ENCODE results near the gene LRRC56. TPM values are rescaled to one million over a fixed set of nuclear protein-coding genes. Genes with fewer than 3 reads are reported as not detected.
A peak's percentile ranks its signal among the peaks of the same experiment; 100 is the strongest.

Gene LRRC56
- total and polyA plus RNA-seq, 2 experiments from 2014 or later: 0.86 to 1.3 TPM

DNA sequence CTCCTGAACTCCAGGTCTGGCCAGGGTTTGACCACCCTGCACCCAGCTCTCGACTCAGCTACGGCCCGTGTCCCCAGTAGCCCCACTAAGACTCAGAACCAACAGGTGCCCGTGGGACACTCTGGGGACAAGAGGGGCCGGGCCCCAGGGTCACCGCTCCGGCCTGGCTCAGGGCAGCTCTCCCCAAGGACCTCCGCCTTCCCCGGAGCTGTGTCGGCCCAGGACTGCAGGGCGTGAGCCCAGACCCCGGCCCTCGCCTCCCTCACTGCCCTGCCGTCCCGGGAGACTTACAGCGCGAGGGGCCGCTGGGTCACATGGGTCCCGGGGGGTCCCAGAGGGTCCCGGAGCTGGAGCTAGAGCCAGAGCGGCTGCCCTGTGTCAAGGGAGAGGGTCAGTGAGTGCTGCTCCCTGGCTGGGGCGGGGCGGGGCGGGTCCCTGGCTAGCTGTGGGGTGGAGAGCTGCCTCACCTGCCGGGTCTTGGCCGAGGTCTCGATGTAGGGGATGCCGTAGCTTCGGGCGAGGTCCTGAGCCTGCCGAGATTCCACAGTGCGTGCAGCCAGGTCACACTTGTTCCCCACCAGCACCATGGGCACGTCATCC is 4.2 kb upstream of the LRRC56 start:
- H3K4me2 ChIP-seq (ENCODE audit: unreplicated experiment): no peak overlapping the region
- WGBS, 2 experiments (ENCODE audit: low coverage in 1 of 2, low lambda C conversion rate in 2 of 2, missing lambda C conversion rate in 2 of 2): 94 to 95% methylated on average over 26 to 33 of the region's 33 CpGs
- no peak overlapping the region for H3K27ac ChIP-seq
- H3K9ac ChIP-seq: no peak overlapping the region
- no peak for DNase-seq
- in situ Hi-C loops (cut with MboI): no loop called here
- H3K9me3 ChIP-seq (ENCODE audit: low read depth): no peaks in the 10 kb centered on the region
- no peaks in the 10 kb centered on the region for H3K4me1 ChIP-seq (ENCODE audit: insufficient read depth)
- H4K20me1 ChIP-seq (ENCODE audit: insufficient read depth): no peaks in the 10 kb centered on the region
- H3K36me3 ChIP-seq (ENCODE audit: low read depth): no peaks in the 10 kb centered on the region
- H3K4me3 ChIP-seq: no peak overlapping the region
- H3F3A ChIP-seq (ENCODE audit: insufficient read depth): 0 out of 2 replicates have a peak, but pooled peaks cover 4% of the 10 kb centered on the region
- TF ChIP-seq EZH2 (IDR thresholded peaks at IDR 0.05; ENCODE audit: insufficient read depth, poor library complexity, severe bottlenecking) (no peak), EZH2phosphoT487 (IDR thresholded peaks at IDR 0.05; ENCODE audit: insufficient read depth, low read depth) (no peak)
- H3K79me2 ChIP-seq (ENCODE audit: insufficient read depth): peaks cover 17% of the 10 kb centered on the region
- no peaks in the 10 kb centered on the region for H3K27me3 ChIP-seq (replicated peaks; ENCODE audit: insufficient read depth)
- no peaks in the 10 kb centered on the region for H3K9me2 ChIP-seq (ENCODE audit: insufficient read depth)
- H2AFZ ChIP-seq: no peak overlapping the region

- 90 to 91% methylated on average over 35 to 37 of the region's 37 CpGs for WGBS, 2 experiments (ENCODE audit: low coverage in 1 of 2, low lambda C conversion rate in 2 of 2, missing lambda C conversion rate in 2 of 2)
- peak overlapping the region; percentile 99 for H3K4me3 ChIP-seq
- no peaks in the 10 kb centered on the region for H3K4me1 ChIP-seq (ENCODE audit: insufficient read depth)
- TF ChIP-seq EZH2 (IDR thresholded peaks at IDR 0.05; ENCODE audit: insufficient read depth, poor library complexity, severe bottlenecking) (no peak), EZH2phosphoT487 (IDR thresholded peaks at IDR 0.05; ENCODE audit: insufficient read depth, low read depth) (no peak)
- no peak for DNase-seq
- peak overlapping the region; percentile 87 for H3K9ac ChIP-seq
- in situ Hi-C loops (cut with MboI): no loop called here
- no peak overlapping the region for H3K27ac ChIP-seq
- H3K79me2 ChIP-seq (ENCODE audit: insufficient read depth): peaks cover 17% of the 10 kb centered on the region
- 0 out of 2 replicates have a peak, but pooled peaks cover 5% of the 10 kb centered on the region for H3F3A ChIP-seq (ENCODE audit: insufficient read depth)
- no peaks in the 10 kb centered on the region for H3K9me2 ChIP-seq (ENCODE audit: insufficient read depth)
- H3K9me3 ChIP-seq (ENCODE audit: low read depth): no peaks in the 10 kb centered on the region
- no peaks in the 10 kb centered on the region for H4K20me1 ChIP-seq (ENCODE audit: insufficient read depth)
- no peak overlapping the region for H2AFZ ChIP-seq
- H3K36me3 ChIP-seq (ENCODE audit: low read depth): no peaks in the 10 kb centered on the region
- no peaks in the 10 kb centered on the region for H3K27me3 ChIP-seq (replicated peaks; ENCODE audit: insufficient read depth)
- H3K4me2 ChIP-seq (ENCODE audit: unreplicated experiment): peak overlapping the region; percentile 96
These were observed 3.5 kb upstream of the LRRC56 start for GRCh38 chr11:533586-534395.

GRCh38 chr11:534396-535209 is 2.7 kb upstream of the LRRC56 start:
- H3K9ac ChIP-seq: peak overlapping the region; percentile 87
- H3F3A ChIP-seq (ENCODE audit: insufficient read depth): 0 out of 2 replicates have a peak, but pooled peaks cover 5% of the 10 kb centered on the region
- no peaks in the 10 kb centered on the region for H3K36me3 ChIP-seq (ENCODE audit: low read depth)
- in situ Hi-C loops (cut with MboI): no loop called here
- H3K4me2 ChIP-seq (ENCODE audit: unreplicated experiment): peak overlapping the region; percentile 96
- H3K79me2 ChIP-seq (ENCODE audit: insufficient read depth): peaks cover 17% of the 10 kb centered on the region
- peak overlapping the region; percentile 99 for H3K4me3 ChIP-seq
- H3K27me3 ChIP-seq (replicated peaks; ENCODE audit: insufficient read depth): no peaks in the 10 kb centered on the region
- WGBS, 2 experiments (ENCODE audit: low coverage in 1 of 2, low lambda C conversion rate in 2 of 2, missing lambda C conversion rate in 2 of 2): 4 to 8% methylated on average over 48 to 66 of the region's 66 CpGs
- DNase-seq: peak; percentile 66
- peak overlapping the region; percentile 65; the same call in 1 of the 2 replicates for H2AFZ ChIP-seq
- H3K27ac ChIP-seq: peak overlapping the region; percentile 12; the same call in 1 of the 2 replicates
- TF ChIP-seq EZH2phosphoT487 (IDR thresholded peaks at IDR 0.05; ENCODE audit: insufficient read depth, low read depth) (no peak), EZH2 (IDR thresholded peaks at IDR 0.05; ENCODE audit: insufficient read depth, poor library complexity, severe bottlenecking) (no peak)
- H3K9me3 ChIP-seq (ENCODE audit: low read depth): no peaks in the 10 kb centered on the region
- H3K9me2 ChIP-seq (ENCODE audit: insufficient read depth): no peaks in the 10 kb centered on the region
- no peaks in the 10 kb centered on the region for H3K4me1 ChIP-seq (ENCODE audit: insufficient read depth)
- H4K20me1 ChIP-seq (ENCODE audit: insufficient read depth): no peaks in the 10 kb centered on the region

DNA sequence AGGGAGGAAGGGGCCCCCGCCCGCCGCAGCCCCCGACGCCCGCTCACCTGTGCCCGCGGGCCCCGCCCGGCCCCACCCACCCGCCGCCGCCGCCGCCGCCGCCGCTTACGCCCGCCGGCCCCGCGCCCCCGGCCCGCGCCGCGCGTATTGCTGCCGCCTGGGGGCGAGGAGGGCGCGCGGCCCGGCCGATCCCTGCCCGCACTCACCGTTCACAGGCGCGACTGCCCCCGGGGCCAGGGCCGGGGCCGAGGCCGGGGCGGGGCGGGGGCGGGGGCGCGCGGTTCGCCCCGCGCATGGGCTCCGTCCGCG is 2.2 kb upstream of the LRRC56 start:
- Histone ChIP-seq H3F3A (ENCODE audit: insufficient read depth) (0 out of 2 replicates have a peak, but pooled peaks cover 5% of the 10 kb centered on the region), H3K4me1 (ENCODE audit: insufficient read depth) (no peaks in the 10 kb centered on the region), H3K9me3 (ENCODE audit: low read depth) (no peaks in the 10 kb centered on the region), H3K27ac (no peak overlapping the region), H3K4me2 (ENCODE audit: unreplicated experiment) (peak overlapping the region; percentile 96), H3K9ac (peak overlapping the region; percentile 87), H3K36me3 (ENCODE audit: low read depth) (no peaks in the 10 kb centered on the region), H3K79me2 (ENCODE audit: insufficient read depth) (peaks cover 17% of the 10 kb centered on the region), H2AFZ (no peak overlapping the region), H3K4me3 (peak overlapping the region; percentile 99), H3K9me2 (ENCODE audit: insufficient read depth) (no peaks in the 10 kb centered on the region), H3K27me3 (replicated peaks; ENCODE audit: insufficient read depth) (no peaks in the 10 kb centered on the region), H4K20me1 (ENCODE audit: insufficient read depth) (no peaks in the 10 kb centered on the region)
- no peak for TF ChIP-seq EZH2phosphoT487 (IDR thresholded peaks at IDR 0.05; ENCODE audit: insufficient read depth, low read depth)
- TF ChIP-seq EZH2 (IDR thresholded peaks at IDR 0.05; ENCODE audit: insufficient read depth, poor library complexity, severe bottlenecking): no peak
- DNase-seq: no peak
- in situ Hi-C loops (cut with MboI): no loop called here
- 1% methylated on average over 30 of the region's 56 CpGs; no CpG with 5 or more reads in 1 of the 2 experiments for WGBS, 2 experiments (ENCODE audit: low coverage in 1 of 2, low lambda C conversion rate in 2 of 2, missing lambda C conversion rate in 2 of 2)
